NCI-H524 (cell line): ENCODE results near the gene PPM1D.
"Not testable (repeated sequence)": the region's sequence is repeated elsewhere in the genome, so short reads cannot be mapped to it uniquely, and the experiment has no call there.

ENCODE experiments used
- DNase-seq, 2 experiments: peaks; one replicate each; lab custom pipeline; 2025; lab: John Stamatoyannopoulos, UW

Gene PPM1D

GRCh38 chr17:60593441-60594036 lies 6.5 kb upstream of the PPM1D start:
- DNase-seq = not testable (repeated sequence)

GRCh38 chr17:60594170-60594569 lies 5.8 kb upstream of the PPM1D start:
- not testable (repeated sequence) for DNase-seq

GRCh38 chr17:60594734-60595133 lies 5.3 kb upstream of the PPM1D start:
- DNase-seq = peak; percentile 52 to 87

- DNase-seq = no peak
Measured at GRCh38 chr17:60597297-60597696, 2.7 kb upstream of the PPM1D start.

GRCh38 chr17:60598001-60598736 lies 1.8 kb upstream of the PPM1D start:
- DNase-seq = peak; percentile 44 to 82

GRCh38 chr17:60599220-60599619 lies 773 bp upstream of the PPM1D start:
- DNase-seq = peak in 1 of 2 experiments; percentile 65

- DNase-seq = peak; percentile 87 to 89
Measured at GRCh38 chr17:60600490-60601446, 775 bp downstream of the PPM1D start.

GRCh38 chr17:60601447-60602384 lies 1.7 kb downstream of the PPM1D start:
- peak; percentile 72 to 87 for DNase-seq

- DNase-seq = no peak
Measured at GRCh38 chr17:60602385-60602742, 2.4 kb downstream of the PPM1D start.

GRCh38 chr17:60602871-60603270 lies 2.9 kb downstream of the PPM1D start:
- no peak for DNase-seq

- not testable (repeated sequence) for DNase-seq
Measured at GRCh38 chr17:60603477-60603876, 3.5 kb downstream of the PPM1D start.

- no peak for DNase-seq
Measured at GRCh38 chr17:60604686-60605334, 4.8 kb downstream of the PPM1D start.

- no peak for DNase-seq
Measured at GRCh38 chr17:60606036-60606435, 6.0 kb downstream of the PPM1D start.

GRCh38 chr17:60610473-60610872 lies 10.5 kb downstream of the PPM1D start:
- DNase-seq = no peak

GRCh38 chr17:60611321-60611720 lies 11.3 kb downstream of the PPM1D start:
- DNase-seq = not testable (repeated sequence)

- DNase-seq = no peak
Measured at GRCh38 chr17:60613325-60613724, 13.3 kb downstream of the PPM1D start.

GRCh38 chr17:60613796-60614195 lies 13.8 kb downstream of the PPM1D start:
- DNase-seq = not testable (repeated sequence)

- not testable (repeated sequence) for DNase-seq
Measured at GRCh38 chr17:60614247-60614646, 14.3 kb downstream of the PPM1D start.

GRCh38 chr17:60615108-60615507 lies 15.1 kb downstream of the PPM1D start:
- DNase-seq = no peak

- DNase-seq = no peak
Measured at GRCh38 chr17:60615840-60616239, 15.8 kb downstream of the PPM1D start.

GRCh38 chr17:60618080-60618479 lies 18.1 kb downstream of the PPM1D start:
- DNase-seq = no peak
